RWPE2 (cell line): Measurements from ENCODE around the gene CEP192.

Experiments used
- ATAC-seq: fragments of 200-7000 bp; cut with Tn5 transposase; 3 replicates; pipeline ENCODE4 v1.9.1; 2021; ENCODE audit warnings: low read depth
- DNase-seq: peaks from one replicate; pipeline ENCODE4 v3.0.0-alpha.2; 2020; ENCODE audit warnings: low spot score
- H3K27ac ChIP-seq: fragments of 450-650 bp; 2 replicates; pipeline ENCODE4 v1.5.1; 2017; ENCODE audit warnings: mild to moderate bottlenecking; ENCODE audit not compliant: poor library complexity, severe bottlenecking
- H3K27me3 ChIP-seq: fragments of 250-450 bp; sonication (Bioruptor Pico); 2 replicates; pipeline ENCODE4 v1.5.1; 2021; ENCODE audit warnings: mild to moderate bottlenecking, moderate library complexity; ENCODE audit not compliant: insufficient read depth, poor library complexity, severe bottlenecking
- H3K36me3 ChIP-seq: fragments of 250-450 bp; sonication (Bioruptor Pico); 2 replicates; pipeline ENCODE4 v1.5.1; 2020; ENCODE audit warnings: low read depth, mild to moderate bottlenecking, moderate library complexity
- H3K4me1 ChIP-seq: fragments of 250-450 bp; sonication (Bioruptor Pico); 2 replicates; pipeline ENCODE4 v1.5.1; 2021; ENCODE audit warnings: mild to moderate bottlenecking, moderate library complexity; ENCODE audit not compliant: insufficient read depth, poor library complexity, severe bottlenecking
- H3K4me3 ChIP-seq: fragments of 250-450 bp; sonication (Bioruptor Pico); 2 replicates; pipeline ENCODE4 v1.5.1; 2021; ENCODE audit warnings: mild to moderate bottlenecking, moderate library complexity; ENCODE audit not compliant: severe bottlenecking
- H3K9me3 ChIP-seq: fragments of 250-450 bp; sonication (Bioruptor Pico); 2 replicates; pipeline ENCODE4 v1.5.1; 2021; ENCODE audit warnings: mild to moderate bottlenecking, moderate library complexity; ENCODE audit not compliant: severe bottlenecking
- TF ChIP-seq, protein P1 (sequence below): fragments of 450-650 bp; IDR thresholded peaks from one replicate; pipeline ENCODE4 v1.5.1; 2017; ENCODE audit warnings: mild to moderate bottlenecking, moderate library complexity; ENCODE audit not compliant: poor library complexity, severe bottlenecking

Gene CEP192

GRCh38 chr18:12990641-12990966, 558 bp upstream of the CEP192 start:
- DNase-seq = no peak
- H3K36me3 ChIP-seq = 0 out of 2 replicates have a peak, but pooled peaks cover 5% of the 10 kb centered on the region
- peak overlapping the region; percentile 85 for H3K4me3 ChIP-seq
- H3K9me3 ChIP-seq = no peaks in the 10 kb centered on the region
- peak overlapping the region; percentile 79 for H3K27ac ChIP-seq
- ATAC-seq = peak; percentile 11
- TF ChIP-seq, protein P1, sequence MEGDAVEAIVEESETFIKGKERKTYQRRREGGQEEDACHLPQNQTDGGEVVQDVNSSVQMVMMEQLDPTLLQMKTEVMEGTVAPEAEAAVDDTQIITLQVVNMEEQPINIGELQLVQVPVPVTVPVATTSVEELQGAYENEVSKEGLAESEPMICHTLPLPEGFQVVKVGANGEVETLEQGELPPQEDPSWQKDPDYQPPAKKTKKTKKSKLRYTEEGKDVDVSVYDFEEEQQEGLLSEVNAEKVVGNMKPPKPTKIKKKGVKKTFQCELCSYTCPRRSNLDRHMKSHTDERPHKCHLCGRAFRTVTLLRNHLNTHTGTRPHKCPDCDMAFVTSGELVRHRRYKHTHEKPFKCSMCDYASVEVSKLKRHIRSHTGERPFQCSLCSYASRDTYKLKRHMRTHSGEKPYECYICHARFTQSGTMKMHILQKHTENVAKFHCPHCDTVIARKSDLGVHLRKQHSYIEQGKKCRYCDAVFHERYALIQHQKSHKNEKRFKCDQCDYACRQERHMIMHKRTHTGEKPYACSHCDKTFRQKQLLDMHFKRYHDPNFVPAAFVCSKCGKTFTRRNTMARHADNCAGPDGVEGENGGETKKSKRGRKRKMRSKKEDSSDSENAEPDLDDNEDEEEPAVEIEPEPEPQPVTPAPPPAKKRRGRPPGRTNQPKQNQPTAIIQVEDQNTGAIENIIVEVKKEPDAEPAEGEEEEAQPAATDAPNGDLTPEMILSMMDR = no peak
- no peaks in the 10 kb centered on the region for H3K4me1 ChIP-seq
- no peaks in the 10 kb centered on the region for H3K27me3 ChIP-seq

GRCh38 chr18:12991821-12992179, 638 bp downstream of the CEP192 start:
- ATAC-seq = no peak; the same call in 2 of the 3 replicates
- Histone ChIP-seq H3K27ac (peak overlapping the region; percentile 79), H3K4me1 (no peaks in the 10 kb centered on the region), H3K36me3 (no peaks in the 10 kb centered on the region), H3K9me3 (no peaks in the 10 kb centered on the region), H3K4me3 (peak overlapping the region; percentile 85), H3K27me3 (no peaks in the 10 kb centered on the region)
- TF ChIP-seq, protein P1 = no peak
- DNase-seq = no peak

- no peak for ATAC-seq
- no peaks in the 10 kb centered on the region for H3K27me3 ChIP-seq
Observed at GRCh38 chr18:12993439-12993838, 2.3 kb downstream of the CEP192 start.

DNA sequence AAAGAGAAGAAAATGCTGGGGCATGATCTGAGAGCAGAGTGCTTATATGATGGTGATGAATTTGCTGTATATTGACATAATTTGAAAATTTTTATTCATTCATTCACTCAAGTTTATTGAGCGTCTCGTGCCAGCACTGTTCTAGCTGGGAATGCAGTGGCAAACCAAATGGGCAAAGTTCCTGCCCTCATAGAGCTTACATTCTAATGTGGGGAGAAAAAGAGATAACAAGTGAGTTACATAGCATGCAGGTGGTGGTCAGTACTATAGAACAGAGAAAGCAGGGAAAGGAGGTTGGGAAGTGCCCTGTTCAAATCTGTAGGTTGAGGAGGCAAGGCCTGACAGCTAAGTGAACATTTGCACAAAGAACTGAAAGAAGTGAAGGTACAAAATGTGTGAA, 4.3 kb downstream of the CEP192 start:
- no peak for ATAC-seq

More at GRCh38 chr18:12993439-12993838, 2.3 kb downstream of the CEP192 start:
- no peaks in the 10 kb centered on the region for H3K4me1 ChIP-seq
- no peak for DNase-seq
- H3K27ac ChIP-seq = no peak overlapping the region
- H3K36me3 ChIP-seq = no peaks in the 10 kb centered on the region
- H3K4me3 ChIP-seq = no peak overlapping the region
- TF ChIP-seq, protein P1 = no peak
- H3K9me3 ChIP-seq = no peaks in the 10 kb centered on the region

GRCh38 chr18:12995952-12996477, 4.9 kb downstream of the CEP192 start:
- TF ChIP-seq, protein P1 = no peak
- Histone ChIP-seq H3K9me3 (no peaks in the 10 kb centered on the region), H3K27ac (no peak overlapping the region), H3K27me3 (no peaks in the 10 kb centered on the region), H3K4me3 (no peak overlapping the region), H3K36me3 (peaks cover 13% of the 10 kb centered on the region), H3K4me1 (no peaks in the 10 kb centered on the region)
- DNase-seq = no peak
- no peak for ATAC-seq

More for the DNA sequence above, 4.3 kb downstream of the CEP192 start:
- DNase-seq = no peak
- Histone ChIP-seq H3K9me3 (no peaks in the 10 kb centered on the region), H3K4me3 (no peak overlapping the region), H3K27me3 (no peaks in the 10 kb centered on the region), H3K36me3 (peaks cover 7% of the 10 kb centered on the region; the same call in 1 of the 2 replicates), H3K27ac (no peak overlapping the region), H3K4me1 (no peaks in the 10 kb centered on the region)
- TF ChIP-seq, protein P1 = no peak
